Measurements from ENCODE around the gene SLC30A2. TPM values are rescaled to one million over a fixed set of nuclear protein-coding genes. Genes with fewer than 3 reads are reported as not detected.

SLC30A2 gene
- total and polyA plus RNA-seq, 9 of the 15 experiments (the other 6 are each of a cell fraction or from before 2014, with no cell fraction given), result 0.01 to 0.18 (median 0.06) TPM; not detected in 3

- no peak for TF ChIP-seq NCOA4 (IDR thresholded peaks at IDR 0.05; ENCODE audit: partially characterized antibody)
These were observed 46.7 kb downstream of the SLC30A2 start (continued) for GRCh38 chr1:25999041-25999800.

GRCh38 chr1:25997828-25998761, 47.8 kb downstream of the SLC30A2 start, which contains the start of gene PAFAH2:
TSS of gene PAFAH2 (minus strand) at chr1:25998063. CDS start at chr1:25990816, 7,247 bp downstream.
- Histone ChIP-seq H3K4me3 (peak within 1 kb of the TSS; percentile 43), H3K79me2 (ENCODE audit: control insufficient read depth, insufficient read depth, low read length) (peaks cover 8% of the 10 kb centered on the region; the same call in 1 of the 3 replicates), H3K9me1 (ENCODE audit: control insufficient read depth, insufficient read depth, low read length) (no peaks in the 10 kb centered on the region), H3K9ac (ENCODE audit: insufficient read depth in 1 of 2, low read depth in 2 of 2, low read length in 2 of 2) (peak within 1 kb of the TSS; percentile 69 to 90), H3K36me3 (ENCODE audit: control insufficient read depth, insufficient read depth, low read length) (no peaks in the 10 kb centered on the region), H3K9me3 (replicated peaks; ENCODE audit: control insufficient read depth, insufficient read depth, low read depth, low read length) (no peaks in the 10 kb centered on the region), H3K27me3 (ENCODE audit: control insufficient read depth in 2 of 2, insufficient read depth in 2 of 2, low read length in 2 of 2) (no peaks in the 10 kb centered on the region), H3K4me1 (replicated peaks in 1 of 2; ENCODE audit: control insufficient read depth in 2 of 2, insufficient read depth in 2 of 2, low read length in 2 of 2) (peaks cover 31 to 38% of the 10 kb centered on the region in 2 experiments), H2AFZ (ENCODE audit: low read depth, low read length) (peak within 1 kb of the TSS; percentile 99), H3K27ac (ENCODE audit: extremely low read depth, low read depth, low read length) (peak within 1 kb of the TSS; percentile 59), H4K20me1 (replicated peaks; ENCODE audit: control insufficient read depth, insufficient read depth, low read length) (no peaks in the 10 kb centered on the region), H3K4me2 (ENCODE audit: insufficient read depth, low read length) (peak within 1 kb of the TSS; percentile 82)
- intact Hi-C loops (cut with micrococcal nuclease) (loop anchor here (1.0 to 10.0 kb wide), 5 partner anchors 65 to 173 kb away; partner anchors contain the start of gene AUNIP), in situ Hi-C loops (cut with MboI) (loop anchor here (5.0 kb wide), 1 partner anchor 101 kb away; no protein-coding TSS in a partner anchor)
- peak; percentile 97 for ATAC-seq
- ChIA-PET CTCF (ENCODE audit: low intra/inter-chr PET ratio) (interaction anchor here (0.7 to 3.5 kb wide), 8 partner anchors 93 to 188 kb away, joined by 3 to 120 read pairs (median 3); partner anchors contain the start of genes PAQR7 and STMN1), POLR2A (interaction anchor here (0.5 to 5.5 kb wide), 20 partner anchors 10 to 599 kb away, joined by 3 to 89 read pairs (median 4); partner anchors contain the start of gene PAQR7)
- BruUV-seq (replicated peaks), result no TSS peak
- FAIRE-seq, result peak; percentile 98
- 1% methylated on average over 47 of the region's 47 CpGs for WGBS (ENCODE audit: insufficient coverage, low coverage, missing lambda C conversion rate)
- DNase-seq (ENCODE audit: extremely low read depth in 1 of 4, low spot score in 3 of 4), result peak; percentile 95 to 100 (median 96)
- TF ChIP-seq CTBP1 (IDR thresholded peaks at IDR 0.05; ENCODE audit: borderline replicate concordance) (peak; percentile 98), HMGN3 (IDR thresholded peaks at IDR 0.05; ENCODE audit: borderline replicate concordance, extremely low read depth, insufficient read length, low read depth, low read length) (peak; percentile 44), ZNF263 (CRISPR knock-in tag; IDR thresholded peaks at IDR 0.05; ENCODE audit: borderline replicate concordance) (peak; percentile 79; the same call in 1 of the 2 replicates), HMG20A (CRISPR knock-in tag; conservative IDR thresholded peaks at IDR 0.05) (no peak), E2F6 (IDR thresholded peaks at IDR 0.05; ENCODE audit: borderline replicate concordance in 1 of 2, extremely low read depth in 1 of 2, insufficient read depth in 1 of 2, insufficient read length in 1 of 2, low read depth in 1 of 2, low read length in 1 of 2, poor library complexity in 1 of 2, severe bottlenecking in 1 of 2) (peak; percentile 73 to 74), MECOM (CRISPR knock-in tag; IDR thresholded peaks at IDR 0.05) (peak; percentile 92), ZNF77 (CRISPR knock-in tag; IDR thresholded peaks at IDR 0.05) (no peak)
- TF ChIP-seq, protein P1, sequence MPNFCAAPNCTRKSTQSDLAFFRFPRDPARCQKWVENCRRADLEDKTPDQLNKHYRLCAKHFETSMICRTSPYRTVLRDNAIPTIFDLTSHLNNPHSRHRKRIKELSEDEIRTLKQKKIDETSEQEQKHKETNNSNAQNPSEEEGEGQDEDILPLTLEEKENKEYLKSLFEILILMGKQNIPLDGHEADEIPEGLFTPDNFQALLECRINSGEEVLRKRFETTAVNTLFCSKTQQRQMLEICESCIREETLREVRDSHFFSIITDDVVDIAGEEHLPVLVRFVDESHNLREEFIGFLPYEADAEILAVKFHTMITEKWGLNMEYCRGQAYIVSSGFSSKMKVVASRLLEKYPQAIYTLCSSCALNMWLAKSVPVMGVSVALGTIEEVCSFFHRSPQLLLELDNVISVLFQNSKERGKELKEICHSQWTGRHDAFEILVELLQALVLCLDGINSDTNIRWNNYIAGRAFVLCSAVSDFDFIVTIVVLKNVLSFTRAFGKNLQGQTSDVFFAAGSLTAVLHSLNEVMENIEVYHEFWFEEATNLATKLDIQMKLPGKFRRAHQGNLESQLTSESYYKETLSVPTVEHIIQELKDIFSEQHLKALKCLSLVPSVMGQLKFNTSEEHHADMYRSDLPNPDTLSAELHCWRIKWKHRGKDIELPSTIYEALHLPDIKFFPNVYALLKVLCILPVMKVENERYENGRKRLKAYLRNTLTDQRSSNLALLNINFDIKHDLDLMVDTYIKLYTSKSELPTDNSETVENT (CRISPR knock-in tag; IDR thresholded peaks at IDR 0.05), result peak; percentile 84
- TF ChIP-seq, protein P2, sequence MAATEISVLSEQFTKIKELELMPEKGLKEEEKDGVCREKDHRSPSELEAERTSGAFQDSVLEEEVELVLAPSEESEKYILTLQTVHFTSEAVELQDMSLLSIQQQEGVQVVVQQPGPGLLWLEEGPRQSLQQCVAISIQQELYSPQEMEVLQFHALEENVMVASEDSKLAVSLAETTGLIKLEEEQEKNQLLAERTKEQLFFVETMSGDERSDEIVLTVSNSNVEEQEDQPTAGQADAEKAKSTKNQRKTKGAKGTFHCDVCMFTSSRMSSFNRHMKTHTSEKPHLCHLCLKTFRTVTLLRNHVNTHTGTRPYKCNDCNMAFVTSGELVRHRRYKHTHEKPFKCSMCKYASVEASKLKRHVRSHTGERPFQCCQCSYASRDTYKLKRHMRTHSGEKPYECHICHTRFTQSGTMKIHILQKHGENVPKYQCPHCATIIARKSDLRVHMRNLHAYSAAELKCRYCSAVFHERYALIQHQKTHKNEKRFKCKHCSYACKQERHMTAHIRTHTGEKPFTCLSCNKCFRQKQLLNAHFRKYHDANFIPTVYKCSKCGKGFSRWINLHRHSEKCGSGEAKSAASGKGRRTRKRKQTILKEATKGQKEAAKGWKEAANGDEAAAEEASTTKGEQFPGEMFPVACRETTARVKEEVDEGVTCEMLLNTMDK (IDR thresholded peaks at IDR 0.05; ENCODE audit: borderline replicate concordance, insufficient read depth, low read depth, low read length, poor library complexity, severe bottlenecking), result peak; percentile 92
